Endothelial cell of hepatic sinusoid (primary cell): ENCODE data around the gene GRIK4.
"Not testable (repeated sequence)": the region's sequence is repeated elsewhere in the genome, so short reads cannot be mapped to it uniquely, and the experiment has no call there.

ENCODE experiments used
- in situ Hi-C: cut with HindIII; loops from 2 replicates; pipeline ENCODE4 v1.10.0; 2017; ENCODE audit warnings: low sequenced_read_pairs

GRIK4 gene

DNA sequence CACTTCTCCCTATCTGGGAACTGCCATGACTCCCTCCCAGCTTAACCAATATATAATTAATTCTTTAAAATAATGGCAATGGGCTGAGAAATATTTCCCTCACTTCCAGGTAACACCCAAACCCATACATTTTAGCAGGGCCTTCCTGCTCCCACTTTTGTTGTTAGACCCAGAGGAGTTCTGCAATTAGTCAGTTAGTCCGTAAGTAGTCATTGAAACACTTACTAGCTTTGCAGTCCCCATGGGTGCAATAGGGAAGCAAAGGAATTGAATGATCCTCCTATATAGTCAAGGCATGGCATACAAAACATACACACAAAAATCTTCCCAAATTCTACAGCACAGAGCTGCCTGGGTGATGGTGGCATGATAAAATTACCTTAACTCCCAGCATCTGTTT lies 258.4 kb downstream of the GRIK4 start:
- in situ Hi-C loops = no loop called here

DNA sequence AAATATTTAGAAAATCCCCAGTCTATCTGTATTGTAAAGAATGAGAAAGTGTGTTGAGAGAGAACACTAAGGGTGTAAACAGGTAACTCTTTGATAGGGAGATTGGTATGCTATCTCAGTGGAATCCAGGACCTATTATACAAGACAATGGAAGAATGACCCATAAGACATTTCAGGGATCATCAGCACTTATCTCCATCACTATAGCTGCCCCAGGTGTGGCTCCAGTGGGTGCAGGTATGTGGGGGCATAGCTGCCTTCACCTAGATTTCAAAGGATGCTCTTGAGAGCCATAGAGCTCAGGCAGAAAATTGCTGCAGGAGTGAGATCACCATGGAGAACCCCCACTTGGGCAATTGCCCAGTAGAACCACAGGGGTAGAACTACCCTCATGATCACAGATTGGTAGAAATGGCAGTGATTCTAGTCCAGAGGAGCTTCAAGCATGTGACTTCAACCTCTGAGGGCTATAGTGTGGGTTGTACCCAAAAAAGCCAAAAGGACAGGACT lies 260.1 kb downstream of the GRIK4 start:
- in situ Hi-C loops = no loop called here

DNA sequence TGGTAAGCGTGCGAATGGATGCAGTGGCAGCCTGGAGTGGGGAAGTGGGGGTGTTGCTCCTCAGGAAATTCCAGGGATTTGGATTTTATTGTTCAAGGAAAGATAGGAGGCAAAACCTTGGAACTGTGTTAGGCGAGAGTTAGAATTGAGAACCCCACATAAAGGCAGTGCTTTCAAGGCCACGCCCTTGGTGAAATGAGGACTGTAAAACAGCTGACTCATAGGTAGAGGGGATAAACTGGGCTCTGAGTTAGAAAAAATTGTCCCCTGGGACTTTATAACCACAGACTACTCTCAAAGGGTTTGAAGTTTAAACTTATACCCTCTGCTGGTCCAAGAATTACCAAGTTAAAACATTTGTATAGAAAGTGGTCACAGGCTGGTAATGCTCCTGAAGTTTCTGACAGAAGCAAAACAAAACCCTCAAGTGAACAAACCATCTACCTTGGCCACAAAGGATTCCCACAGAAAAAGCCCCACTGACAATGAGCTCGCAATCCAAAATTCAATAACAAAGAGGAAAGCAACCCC lies 262.0 kb downstream of the GRIK4 start:
- in situ Hi-C loops = no loop called here

DNA sequence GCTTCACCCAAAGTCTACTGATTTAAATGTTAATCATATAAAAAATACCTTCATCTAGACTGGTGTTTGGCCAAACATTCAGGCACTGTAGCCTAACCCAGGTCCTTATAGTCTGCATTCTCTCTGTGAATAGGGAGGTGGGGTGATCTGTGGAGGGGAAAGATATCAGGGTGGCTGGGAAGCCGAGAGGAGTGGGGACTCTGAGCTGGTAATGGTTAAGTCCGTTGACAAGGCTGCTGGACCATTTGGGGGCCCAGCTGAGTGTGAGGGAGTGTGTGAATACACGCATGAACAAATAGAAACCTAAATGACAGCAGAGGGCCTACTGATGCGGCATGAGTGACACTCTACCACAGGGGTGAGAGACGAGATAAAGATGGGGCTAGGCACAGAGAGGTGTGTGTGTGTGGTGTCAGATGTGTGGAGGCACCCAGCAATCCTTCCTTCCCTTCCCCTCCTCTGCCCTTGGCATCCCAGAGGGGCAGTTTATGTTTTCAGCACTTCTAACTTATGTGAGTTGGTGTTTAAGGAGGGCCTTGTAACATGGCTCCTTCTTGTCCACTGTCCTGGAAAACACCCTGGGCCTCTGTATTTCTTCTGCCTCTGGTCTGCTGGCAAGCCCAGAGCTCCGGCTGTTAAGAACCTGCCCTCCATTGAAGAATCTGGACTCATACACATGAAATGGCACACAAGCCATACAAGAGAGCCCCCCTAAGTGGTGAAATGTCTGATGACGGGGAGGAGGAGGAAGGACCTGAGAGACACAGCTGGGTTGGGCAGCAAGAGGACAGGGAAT lies 263.2 kb downstream of the GRIK4 start:
- in situ Hi-C loops = no loop called here

DNA sequence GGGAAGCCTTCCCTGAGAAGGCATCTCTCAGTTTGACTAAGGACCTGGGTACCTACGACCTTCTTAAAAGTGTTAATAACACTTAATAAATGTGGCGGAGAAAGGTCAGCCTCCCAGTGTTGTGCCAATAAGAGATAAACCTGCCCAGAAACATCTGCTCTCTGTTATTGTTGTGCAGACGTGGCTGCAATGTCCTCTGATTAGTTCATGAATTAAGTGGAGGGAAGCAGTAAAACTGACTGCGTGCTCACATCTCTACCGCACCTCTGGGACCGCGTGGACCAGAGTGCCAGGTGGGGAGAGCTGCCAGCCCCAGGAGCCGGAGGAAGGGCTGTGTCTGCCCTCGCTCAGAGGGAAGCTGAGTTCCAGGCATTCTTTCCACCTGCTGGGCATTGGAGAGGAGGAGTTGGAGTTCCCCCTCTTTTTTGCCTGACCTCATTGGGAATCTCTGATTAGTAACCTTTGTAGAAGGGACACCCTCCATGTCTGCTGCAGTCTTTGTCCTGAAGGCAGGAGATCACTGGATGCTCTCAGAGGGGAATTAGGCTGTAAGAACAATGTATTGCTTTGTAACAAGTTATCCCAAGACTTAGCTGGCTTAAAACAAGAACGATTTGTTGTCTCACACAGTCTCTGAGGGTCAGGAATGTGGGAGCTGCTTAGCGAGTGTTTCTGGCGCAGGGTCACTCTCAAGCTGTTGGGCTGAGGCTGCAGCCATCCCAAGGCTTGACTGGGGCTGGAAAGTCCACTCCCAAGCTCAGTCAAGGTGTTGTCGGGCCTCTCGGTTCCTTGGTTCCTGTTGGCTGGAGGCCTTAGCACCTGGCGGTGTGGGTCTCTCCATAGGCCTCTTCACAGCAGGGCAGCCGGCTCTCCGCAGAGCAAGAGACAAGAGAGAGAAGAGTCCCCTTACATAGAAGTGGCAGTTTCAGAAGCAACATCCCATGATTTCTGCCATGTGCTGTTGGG lies 264.7 kb downstream of the GRIK4 start:
- in situ Hi-C loops = no loop called here

DNA sequence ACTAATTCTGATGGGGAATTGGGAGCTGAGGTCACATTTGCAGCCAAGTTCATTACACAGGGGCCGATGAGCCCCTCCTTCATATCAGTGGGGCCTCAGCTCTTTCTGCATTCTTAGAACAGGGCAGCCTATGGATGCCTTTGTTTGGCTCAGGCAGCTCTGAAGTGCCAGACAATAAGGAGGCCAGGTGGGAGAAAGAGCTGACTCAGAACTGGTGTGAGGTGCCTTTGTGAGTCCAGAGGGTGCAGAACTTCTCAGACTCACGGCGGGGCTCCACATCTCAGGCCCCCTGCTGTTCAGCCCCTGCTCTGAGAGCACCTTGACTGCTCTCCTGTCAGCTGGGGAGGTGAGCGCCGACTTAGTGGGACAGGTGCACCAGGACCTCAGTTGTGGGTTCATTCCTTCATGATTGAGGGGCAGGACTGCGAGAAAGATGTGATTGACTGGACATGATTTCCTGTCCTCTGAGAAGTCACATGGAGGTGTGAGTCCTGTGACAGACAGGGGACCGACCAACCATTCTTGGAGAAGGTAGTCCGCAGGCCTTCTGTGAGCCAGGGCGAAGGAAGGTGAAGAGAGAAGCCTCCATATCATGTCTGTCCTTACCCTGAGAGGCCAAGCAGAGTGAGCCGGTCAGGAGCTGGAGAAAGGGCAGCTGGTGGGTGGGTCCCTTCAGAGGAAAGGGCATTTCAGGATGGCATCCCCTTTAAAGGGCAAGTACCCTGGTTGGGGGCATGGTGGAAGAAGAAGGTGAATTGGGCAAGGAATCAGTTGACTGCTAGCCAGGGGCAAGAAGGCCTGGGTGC lies 267.3 kb downstream of the GRIK4 start:
- in situ Hi-C loops = no loop called here

DNA sequence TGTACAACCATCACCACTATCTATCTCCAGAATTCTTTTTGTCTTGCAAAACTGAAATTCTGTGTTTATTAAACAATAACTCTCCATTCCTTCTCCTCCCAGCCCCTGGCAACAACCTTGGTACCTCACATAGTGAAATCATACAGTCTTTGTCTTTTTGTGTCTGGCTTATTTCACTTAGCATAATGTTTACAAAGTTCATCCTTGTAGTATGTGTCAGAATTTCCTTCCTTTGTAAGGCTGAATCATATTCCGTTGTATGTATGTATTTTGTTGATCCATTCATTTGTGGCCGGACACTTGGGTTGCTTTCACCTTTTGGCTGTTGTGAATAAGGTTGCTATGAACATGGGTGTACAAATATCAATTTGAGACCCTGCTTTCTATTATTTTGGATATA lies 268.7 kb downstream of the GRIK4 start:
- in situ Hi-C loops = no loop called here

DNA sequence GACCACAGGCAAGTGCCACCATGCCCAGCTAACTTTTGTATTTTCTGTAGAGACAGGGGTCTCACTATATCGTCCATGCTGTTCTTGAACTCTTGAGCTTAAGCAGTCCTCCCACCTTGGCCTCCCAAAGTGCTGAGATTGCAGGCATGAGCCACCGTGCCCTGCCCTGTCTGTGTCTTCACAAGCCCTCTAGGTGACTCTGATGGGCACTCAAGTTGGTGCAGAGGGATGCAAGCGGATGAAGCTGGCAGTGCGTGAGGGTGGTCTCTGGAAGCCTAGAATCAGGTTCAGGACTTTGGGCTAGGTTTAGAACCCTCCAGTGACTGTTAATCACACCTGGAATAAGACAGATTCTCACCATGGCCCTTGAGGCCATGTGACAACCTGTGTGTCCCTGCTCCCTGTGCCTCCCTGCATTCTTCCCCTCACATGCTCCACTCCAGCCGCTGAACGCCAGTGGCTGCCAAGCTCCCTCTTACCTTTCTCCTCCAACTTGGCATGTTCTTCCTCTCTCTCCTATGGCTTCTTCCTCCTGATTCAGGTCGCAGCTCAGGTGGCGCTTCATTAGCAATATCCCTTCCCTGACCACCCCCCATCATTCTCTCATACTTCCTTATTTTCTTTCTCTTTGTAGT lies 270.1 kb downstream of the GRIK4 start:
- in situ Hi-C loops = no loop called here

DNA sequence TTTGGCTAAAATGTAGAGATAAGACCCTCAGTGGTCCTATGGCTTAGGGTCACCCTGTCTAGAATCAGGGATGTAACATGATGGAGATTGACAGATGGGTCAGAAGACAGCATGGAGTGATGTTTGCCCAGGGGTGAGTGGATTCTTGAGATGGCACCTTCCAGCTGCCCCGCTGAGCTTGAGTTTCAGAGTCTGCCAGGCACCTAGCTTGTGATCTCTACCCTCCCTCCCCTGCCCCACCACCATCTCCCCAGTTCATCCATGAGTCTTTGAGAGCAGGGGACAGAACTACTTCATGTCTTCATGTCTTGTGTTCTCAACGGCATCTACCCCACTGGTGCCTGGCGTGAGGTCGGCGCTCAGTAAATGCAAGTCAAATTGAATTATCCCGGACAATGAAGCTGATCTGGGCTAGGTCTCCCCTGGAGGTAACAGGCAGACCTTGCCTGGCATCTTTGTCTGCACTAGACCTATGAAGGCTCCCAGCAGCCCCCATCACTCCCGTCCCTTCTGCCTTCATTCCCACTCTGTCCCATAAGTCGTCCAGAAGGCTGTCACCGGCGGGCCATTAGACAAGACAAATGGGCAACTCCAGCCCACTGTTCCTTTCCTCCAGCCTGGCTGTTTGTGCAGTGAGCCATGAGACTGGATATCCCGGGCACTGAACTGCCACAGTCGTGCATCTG lies 273.2 kb downstream of the GRIK4 start:
- in situ Hi-C loops = no loop called here

DNA sequence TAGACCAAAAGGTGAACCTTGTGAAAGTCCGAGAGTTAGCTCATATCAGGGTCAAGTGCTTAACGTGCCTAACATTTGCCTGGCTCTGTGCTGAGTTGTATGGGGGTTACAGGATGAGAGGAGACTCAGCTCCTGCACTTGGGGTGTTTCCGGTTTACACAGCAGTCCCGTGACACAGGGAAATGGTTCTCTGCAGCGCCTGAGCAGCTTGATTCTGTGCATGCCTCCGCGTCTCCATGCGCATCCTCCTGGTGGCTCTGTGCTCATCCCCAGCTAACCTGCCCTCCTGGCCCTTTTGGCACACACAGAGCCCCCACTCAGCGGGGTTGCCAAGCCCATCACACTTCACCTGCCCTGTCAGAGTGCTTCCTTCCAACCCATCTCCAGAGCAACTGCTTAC lies 274.0 kb downstream of the GRIK4 start:
- in situ Hi-C loops = no loop called here

DNA sequence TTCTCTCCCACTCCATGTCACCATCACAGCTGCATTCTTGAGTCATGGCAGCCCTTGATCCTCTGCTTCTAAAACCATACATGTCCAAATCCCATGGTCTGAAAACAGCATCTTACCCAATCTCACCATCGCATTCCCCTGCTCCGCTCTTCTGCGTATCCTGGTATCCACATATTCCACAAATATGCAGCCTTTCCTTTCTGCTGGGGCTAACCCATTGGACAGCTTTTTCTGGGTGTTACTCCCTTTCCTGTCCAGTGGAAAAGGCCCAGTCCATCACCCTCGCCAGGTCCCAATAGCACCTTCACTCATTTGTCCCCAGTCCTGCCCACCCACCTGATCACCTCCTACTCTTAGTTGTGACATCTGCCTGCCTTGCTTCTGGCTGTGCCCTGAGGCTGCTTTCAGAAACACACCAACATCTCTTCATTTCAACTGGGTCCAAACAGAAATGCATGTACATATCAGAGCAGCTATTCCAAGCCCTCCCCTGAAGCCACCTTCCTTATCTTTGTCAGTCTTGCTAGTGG lies 274.7 kb downstream of the GRIK4 start:
- in situ Hi-C loops = no loop called here

DNA sequence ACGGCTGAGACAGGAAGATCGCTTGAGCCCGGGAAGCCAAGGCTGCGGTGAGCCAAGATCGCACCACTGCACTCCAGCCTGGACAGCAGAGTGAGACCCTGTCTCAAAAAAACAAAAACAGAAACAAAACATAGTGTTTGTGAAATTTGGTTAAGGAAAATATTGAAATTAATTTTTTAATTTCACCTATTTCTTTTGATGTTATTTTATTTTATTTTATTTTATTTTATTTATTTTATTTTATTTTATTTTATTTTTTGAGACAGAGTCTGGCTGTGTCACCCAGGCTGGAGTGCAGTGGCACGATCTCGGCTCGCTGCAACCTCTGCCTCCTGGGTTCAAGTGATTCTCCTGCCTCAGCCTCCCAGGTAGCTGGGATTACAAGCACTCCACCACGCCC lies 275.7 kb downstream of the GRIK4 start:
- in situ Hi-C loops = not testable (repeated sequence)

DNA sequence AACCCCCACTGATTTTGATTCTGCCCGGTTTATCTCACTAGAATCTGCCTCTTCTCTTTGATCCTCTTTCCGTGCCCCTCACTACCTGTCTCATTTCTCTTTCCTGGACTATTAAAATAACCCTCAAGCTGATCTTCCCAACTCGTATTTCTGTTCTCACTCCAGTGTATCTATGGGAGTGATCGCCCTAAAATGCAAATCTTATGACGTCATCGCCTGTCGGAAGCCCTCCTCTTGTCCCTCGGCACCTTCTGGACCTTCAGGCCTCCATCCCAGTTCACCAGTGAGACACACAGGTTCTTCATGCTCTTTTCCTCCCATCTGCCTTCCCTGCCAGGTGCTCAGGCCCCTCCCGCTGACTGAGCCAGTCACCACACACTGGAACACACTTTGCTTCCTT lies 277.8 kb downstream of the GRIK4 start:
- in situ Hi-C loops = no loop called here

DNA sequence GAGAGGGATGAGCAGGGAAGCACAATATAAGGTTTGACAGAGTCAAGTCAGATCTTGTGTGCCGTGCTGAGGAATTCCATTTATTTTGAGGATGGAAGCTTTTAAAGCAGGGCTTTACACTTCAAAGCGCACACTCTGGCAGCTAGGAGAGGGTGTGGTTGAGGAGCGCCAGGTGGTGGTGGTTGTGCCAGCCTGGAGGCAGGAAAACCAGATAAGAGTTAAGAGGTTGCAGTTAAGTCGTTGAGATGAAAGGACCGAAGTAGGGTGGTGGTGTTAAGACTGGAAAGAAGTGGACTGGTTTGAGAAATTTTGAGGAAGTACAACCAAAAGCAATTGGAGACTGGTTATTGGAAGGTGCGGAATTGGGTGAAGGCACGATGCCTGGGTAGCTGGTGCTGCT lies 280.8 kb downstream of the GRIK4 start:
- in situ Hi-C loops = no loop called here

DNA sequence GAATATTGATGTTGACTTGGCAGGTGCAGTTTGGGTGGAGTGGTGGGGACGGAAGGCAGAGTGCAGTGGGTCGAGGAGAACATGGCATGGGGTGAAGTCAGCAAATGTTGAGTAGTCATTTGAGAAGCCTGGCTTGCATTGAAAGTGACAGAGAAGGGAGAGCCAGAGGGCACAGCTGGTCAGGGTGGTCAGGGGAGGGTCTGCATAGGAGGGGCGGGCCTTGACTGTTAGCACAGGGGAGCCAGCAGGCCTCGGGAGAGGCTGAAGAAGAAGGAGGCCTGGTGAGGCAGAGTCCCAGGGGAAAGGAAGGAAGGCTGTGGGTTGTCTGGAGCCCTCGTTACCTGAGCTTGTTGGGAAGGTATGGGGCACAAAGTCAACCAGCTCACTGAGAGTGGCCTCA lies 281.6 kb downstream of the GRIK4 start:
- in situ Hi-C loops = no loop called here

DNA sequence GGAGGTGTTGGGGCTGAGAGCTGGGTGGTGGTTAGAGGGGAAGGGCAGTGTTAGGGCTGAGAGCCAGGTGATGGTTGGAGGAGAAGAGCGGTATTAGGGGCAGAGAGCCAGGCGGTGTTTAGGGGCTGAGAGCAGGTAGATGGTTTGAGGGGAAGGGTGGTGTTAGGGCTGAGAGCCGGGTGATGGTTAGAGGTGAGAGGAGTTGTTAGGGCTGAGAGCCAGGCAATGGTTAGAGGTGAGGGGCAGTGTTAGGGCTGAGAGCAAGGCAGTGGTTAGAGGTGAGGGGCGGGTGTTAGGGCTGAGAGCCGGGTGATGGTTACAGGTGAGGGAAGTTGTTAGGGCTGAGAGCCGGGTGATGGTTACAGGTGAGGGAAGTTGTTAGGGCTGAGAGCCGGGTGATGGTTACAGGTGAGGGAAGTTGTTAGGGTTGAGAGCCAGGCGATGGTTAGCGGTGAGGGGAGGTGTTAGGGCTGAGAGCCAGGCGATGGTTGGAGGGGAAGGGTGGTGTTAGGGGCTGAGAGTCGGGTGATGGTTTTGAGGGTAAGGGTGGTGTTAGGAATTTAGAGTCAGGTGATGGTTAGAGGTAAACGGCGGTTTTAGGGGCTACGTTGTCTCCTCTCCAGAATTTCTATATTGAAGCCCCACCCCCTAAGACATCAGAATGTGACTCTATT lies 282.4 kb downstream of the GRIK4 start:
- in situ Hi-C loops = no loop called here

DNA sequence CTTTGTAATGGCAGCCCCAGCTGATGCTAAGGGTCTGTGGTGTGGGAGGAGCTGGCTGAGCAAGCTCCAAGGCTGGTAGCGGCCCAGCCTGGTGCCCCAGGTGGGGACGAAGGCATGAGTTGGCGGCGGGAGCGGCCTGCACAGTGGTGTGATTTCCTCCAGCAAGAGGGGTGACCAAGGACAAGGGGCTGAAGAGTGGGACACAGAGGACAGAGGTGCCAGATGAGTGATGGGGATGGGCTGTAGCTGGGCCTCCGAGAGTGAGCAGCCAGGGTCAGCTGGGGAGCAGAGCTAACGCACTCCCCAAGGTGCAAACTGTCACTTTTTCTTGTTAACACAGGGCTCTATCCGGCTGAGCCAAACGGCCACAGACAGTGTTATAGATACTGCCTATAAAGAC lies 283.2 kb downstream of the GRIK4 start:
- in situ Hi-C loops = no loop called here

DNA sequence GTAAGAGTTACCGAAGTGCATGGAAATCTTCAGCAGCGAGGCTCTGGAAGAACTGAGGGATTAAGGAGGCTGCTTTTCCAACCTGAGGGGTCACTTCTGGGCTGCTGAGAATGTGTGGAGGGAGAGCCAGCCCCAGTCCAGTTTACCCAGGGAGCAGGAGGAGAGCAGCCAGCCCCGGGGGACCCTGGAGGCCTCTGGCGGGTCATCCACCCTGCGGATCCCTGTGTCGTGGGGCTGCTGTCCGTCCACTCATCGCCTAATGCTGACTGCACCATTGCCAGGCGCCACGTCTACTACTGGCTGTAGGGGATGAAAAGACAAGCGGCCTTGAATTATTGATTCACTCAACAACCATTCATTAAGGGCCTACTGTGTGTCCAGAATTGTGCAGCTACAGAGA lies 283.6 kb downstream of the GRIK4 start:
- in situ Hi-C loops = no loop called here

DNA sequence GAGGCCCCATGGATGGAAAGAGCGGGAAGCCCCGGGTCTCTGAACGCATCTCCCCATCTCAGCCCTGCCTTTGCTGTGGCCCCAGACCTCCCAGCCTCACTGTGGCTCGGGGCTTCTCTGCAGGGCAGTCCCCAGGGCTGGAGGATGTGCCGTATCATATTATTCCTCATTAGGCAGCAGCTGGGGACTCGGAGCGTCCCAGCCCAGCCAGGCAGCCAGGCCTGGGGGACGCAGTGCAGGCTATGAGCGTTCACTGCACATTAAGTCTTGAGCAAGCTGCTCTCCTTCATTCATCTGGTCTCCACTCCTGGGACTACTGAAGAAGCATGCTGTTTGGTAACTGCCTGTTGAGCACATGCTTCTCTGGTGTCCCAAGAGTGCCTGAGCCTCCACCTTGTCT lies 285.6 kb downstream of the GRIK4 start:
- in situ Hi-C loops = no loop called here
